Mononuclear cell (primary cell): Measurements from ENCODE around the gene PRPS1L1. TPM values are rescaled to one million over a fixed set of nuclear protein-coding genes. Genes with fewer than 3 reads are reported as not detected.

Source experiments
- H3K27me3 ChIP-seq: 2 replicates; pipeline ENCODE4 v1.6.0; 2011; ENCODE audit warnings: low read length, control low read depth; ENCODE audit not compliant: insufficient read depth
- H3K4me1 ChIP-seq: 2 replicates; pipeline ENCODE4 v1.5.1; 2011; ENCODE audit warnings: mild to moderate bottlenecking, low read length, control low read depth; ENCODE audit not compliant: insufficient read depth
- H3K4me3 ChIP-seq: 2 replicates; pipeline ENCODE4 v1.5.1; 2011; ENCODE audit warnings: mild to moderate bottlenecking, low read length, moderate library complexity
- H3K9me3 ChIP-seq: 2 replicates; pipeline ENCODE4 v1.5.1; 2011; ENCODE audit warnings: low read depth, mild to moderate bottlenecking, control low read depth, low read length
- total RNA-seq: library from RNA; depleted of rRNA; stranded (reverse); fragments of >200 nt; gene quantifications from one replicate; pipeline ENCODE4 v1.2.3, GENCODE V29; 2012

Gene PRPS1L1
- total RNA-seq, 1 donor = 0.31 TPM

GRCh38 chr7:18036783-18037182 is 9.1 kb upstream of the PRPS1L1 start:
- Histone ChIP-seq H3K27me3 (no peaks in the 10 kb centered on the region), H3K9me3 (no peaks in the 10 kb centered on the region), H3K4me3 (no peak overlapping the region), H3K4me1 (no peaks in the 10 kb centered on the region)

GRCh38 chr7:18030758-18031157 is 3.1 kb upstream of the PRPS1L1 start:
- no peaks in the 10 kb centered on the region for H3K9me3 ChIP-seq

DNA sequence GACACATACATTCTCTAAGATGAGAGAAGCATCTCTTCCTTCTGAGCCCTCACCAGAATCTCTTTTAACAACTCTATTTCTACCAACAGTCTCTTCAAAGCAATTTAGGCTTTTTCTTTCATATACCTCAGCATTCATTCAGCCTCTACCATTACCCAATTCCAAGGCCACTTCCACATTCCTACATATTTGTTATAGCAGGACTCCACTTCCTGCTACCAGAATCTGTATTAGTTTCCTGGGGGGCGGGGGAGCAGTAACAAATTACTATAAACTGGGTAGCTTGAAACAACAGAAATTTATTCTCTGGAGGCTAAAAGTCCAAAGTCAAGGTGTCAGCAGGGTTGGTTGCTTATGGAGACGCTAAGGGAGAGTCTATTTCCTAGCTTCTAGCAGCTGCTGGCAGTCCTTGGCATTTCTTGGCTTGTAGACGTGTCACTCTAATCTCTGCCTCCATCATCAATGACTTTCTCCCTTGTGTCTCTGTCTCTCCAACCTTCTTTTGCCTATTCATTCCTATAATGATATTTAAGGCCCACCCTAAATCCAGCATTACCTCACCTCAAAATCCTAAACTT is 7.4 kb downstream of the PRPS1L1 start:
- Histone ChIP-seq H3K4me3 (no peak overlapping the region), H3K9me3 (no peaks in the 10 kb centered on the region), H3K4me1 (no peaks in the 10 kb centered on the region), H3K27me3 (no peaks in the 10 kb centered on the region)

More at GRCh38 chr7:18030758-18031157, 3.1 kb upstream of the PRPS1L1 start:
- Histone ChIP-seq H3K27me3 (no peaks in the 10 kb centered on the region), H3K4me1 (no peaks in the 10 kb centered on the region), H3K4me3 (no peak overlapping the region)

GRCh38 chr7:18019555-18019954 is 8.1 kb downstream of the PRPS1L1 start:
- H3K4me1 ChIP-seq = no peaks in the 10 kb centered on the region
- H3K9me3 ChIP-seq = no peaks in the 10 kb centered on the region
- H3K4me3 ChIP-seq = no peak overlapping the region
- H3K27me3 ChIP-seq = no peaks in the 10 kb centered on the region

GRCh38 chr7:18018296-18019215 is 9.1 kb downstream of the PRPS1L1 start:
- Histone ChIP-seq H3K27me3 (no peaks in the 10 kb centered on the region), H3K4me3 (no peak overlapping the region), H3K9me3 (no peaks in the 10 kb centered on the region), H3K4me1 (no peaks in the 10 kb centered on the region)

GRCh38 chr7:18016547-18017444 is 10.8 kb downstream of the PRPS1L1 start:
- no peak overlapping the region for H3K4me3 ChIP-seq
- H3K27me3 ChIP-seq = no peaks in the 10 kb centered on the region
- H3K9me3 ChIP-seq = no peaks in the 10 kb centered on the region
- H3K4me1 ChIP-seq = no peaks in the 10 kb centered on the region

DNA sequence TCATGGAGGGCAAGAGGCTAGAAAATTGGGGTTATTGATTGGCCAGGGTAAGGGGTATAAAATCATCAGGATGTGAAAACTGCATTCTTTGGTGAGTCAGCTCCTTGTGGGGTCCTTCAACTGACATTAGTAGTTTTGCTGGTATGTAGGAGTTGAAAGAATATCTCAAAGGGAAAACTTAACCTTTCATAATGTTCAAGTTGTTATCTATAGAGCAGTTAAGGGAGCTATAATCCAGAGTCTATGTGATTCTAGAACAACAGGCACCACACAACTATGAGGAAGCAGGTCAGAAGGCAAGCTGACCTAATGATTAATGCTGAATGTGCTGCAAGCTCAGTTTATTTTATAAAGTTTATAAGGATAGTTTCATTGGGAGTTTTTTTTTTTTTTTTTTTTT is 13.7 kb downstream of the PRPS1L1 start:
- Histone ChIP-seq H3K27me3 (no peaks in the 10 kb centered on the region), H3K9me3 (no peaks in the 10 kb centered on the region), H3K4me3 (no peak overlapping the region), H3K4me1 (no peaks in the 10 kb centered on the region)

GRCh38 chr7:18004372-18004771 is 23.3 kb downstream of the PRPS1L1 start:
- Histone ChIP-seq H3K4me1 (no peaks in the 10 kb centered on the region), H3K4me3 (no peak overlapping the region), H3K9me3 (no peaks in the 10 kb centered on the region), H3K27me3 (no peaks in the 10 kb centered on the region)

DNA sequence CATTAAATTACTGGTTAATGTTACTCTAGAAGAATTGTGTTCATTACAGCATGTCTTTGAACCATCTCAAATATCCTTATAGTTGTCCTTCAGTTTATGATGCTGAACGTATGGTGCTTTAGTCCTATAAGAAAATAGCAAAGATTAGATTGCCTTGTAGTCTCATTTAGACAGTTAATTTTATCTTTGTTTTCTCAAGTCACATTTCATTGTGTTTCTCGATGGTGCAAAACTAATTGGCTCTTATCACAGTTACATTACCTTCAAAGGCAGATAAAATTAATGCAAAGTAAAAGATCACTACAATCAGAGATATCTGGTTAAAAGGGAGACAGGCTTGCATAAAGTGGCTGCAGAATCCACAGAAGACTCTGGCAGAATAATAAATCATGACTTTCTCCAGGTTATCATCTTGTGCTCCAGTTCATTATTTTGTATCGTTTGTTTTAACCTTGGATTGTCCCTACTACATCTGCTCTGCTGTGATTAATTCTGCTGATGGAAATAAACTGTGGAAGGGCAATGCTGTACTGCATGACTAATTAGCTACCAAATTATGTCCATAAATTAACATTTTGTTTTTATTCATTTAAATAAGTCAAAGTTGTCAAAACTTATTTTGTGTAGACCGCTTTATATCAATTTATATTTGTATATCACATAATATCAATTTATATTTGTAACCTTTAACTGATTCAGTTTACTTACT is 24.2 kb downstream of the PRPS1L1 start:
- H3K4me1 ChIP-seq = no peaks in the 10 kb centered on the region
- H3K27me3 ChIP-seq = no peaks in the 10 kb centered on the region
- H3K4me3 ChIP-seq = no peak overlapping the region
- H3K9me3 ChIP-seq = no peaks in the 10 kb centered on the region

DNA sequence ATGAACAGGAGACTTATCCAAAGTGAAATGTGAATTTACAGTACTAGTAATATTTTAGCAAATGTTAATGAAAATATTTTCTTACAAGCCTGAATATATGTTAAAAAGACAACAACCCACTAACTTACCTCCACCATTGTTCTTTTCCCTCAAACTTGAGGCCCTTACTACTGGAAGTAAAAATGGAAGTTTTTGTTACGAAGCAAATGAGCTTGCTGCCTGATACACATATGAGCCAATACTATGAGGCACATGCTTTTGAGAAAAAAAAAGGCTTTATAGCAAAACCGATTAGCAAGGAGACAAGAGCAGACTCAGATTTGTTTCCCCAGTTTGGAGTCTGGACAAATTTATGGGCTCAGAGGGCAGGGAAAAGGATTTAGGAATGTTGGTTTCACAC is 29.0 kb downstream of the PRPS1L1 start:
- no peaks in the 10 kb centered on the region for H3K9me3 ChIP-seq
- no peak overlapping the region for H3K4me3 ChIP-seq
- no peaks in the 10 kb centered on the region for H3K4me1 ChIP-seq
- no peaks in the 10 kb centered on the region for H3K27me3 ChIP-seq

- Histone ChIP-seq H3K9me3 (no peaks in the 10 kb centered on the region), H3K4me3 (no peak overlapping the region), H3K4me1 (no peaks in the 10 kb centered on the region), H3K27me3 (no peaks in the 10 kb centered on the region)
Measured at GRCh38 chr7:17996442-17997223, 31.0 kb downstream of the PRPS1L1 start.

DNA sequence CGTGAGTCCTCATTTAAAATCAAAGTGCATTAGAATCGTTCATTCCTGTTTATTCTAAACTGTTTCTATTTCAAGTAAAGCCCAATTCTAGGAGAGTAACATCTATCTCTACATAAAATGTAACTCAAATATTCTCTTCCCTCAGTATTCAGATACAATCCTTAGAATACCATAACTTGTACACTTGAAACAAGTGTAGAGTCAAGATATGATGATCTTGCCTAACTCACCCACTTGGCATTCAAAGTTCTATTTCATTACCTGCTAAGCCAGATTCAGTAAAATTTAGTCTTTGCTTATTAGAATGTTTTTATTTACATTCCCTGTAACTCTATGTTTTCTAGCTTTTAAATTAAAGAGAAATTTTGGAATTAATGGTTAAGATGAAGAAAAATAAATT is 31.6 kb downstream of the PRPS1L1 start:
- Histone ChIP-seq H3K27me3 (no peaks in the 10 kb centered on the region), H3K4me1 (no peaks in the 10 kb centered on the region), H3K4me3 (no peak overlapping the region), H3K9me3 (no peaks in the 10 kb centered on the region)

- Histone ChIP-seq H3K4me1 (no peaks in the 10 kb centered on the region), H3K27me3 (no peaks in the 10 kb centered on the region), H3K4me3 (no peak overlapping the region), H3K9me3 (no peaks in the 10 kb centered on the region)
Measured at GRCh38 chr7:17994079-17994850, 33.4 kb downstream of the PRPS1L1 start.
